ENCODE measurements around the gene ST6GAL1.

- TF ChIP-seq, protein P1, sequence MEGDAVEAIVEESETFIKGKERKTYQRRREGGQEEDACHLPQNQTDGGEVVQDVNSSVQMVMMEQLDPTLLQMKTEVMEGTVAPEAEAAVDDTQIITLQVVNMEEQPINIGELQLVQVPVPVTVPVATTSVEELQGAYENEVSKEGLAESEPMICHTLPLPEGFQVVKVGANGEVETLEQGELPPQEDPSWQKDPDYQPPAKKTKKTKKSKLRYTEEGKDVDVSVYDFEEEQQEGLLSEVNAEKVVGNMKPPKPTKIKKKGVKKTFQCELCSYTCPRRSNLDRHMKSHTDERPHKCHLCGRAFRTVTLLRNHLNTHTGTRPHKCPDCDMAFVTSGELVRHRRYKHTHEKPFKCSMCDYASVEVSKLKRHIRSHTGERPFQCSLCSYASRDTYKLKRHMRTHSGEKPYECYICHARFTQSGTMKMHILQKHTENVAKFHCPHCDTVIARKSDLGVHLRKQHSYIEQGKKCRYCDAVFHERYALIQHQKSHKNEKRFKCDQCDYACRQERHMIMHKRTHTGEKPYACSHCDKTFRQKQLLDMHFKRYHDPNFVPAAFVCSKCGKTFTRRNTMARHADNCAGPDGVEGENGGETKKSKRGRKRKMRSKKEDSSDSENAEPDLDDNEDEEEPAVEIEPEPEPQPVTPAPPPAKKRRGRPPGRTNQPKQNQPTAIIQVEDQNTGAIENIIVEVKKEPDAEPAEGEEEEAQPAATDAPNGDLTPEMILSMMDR (conservative IDR thresholded peaks at IDR 0.05): no peak
- TF ChIP-seq EZH2 (IDR thresholded peaks at IDR 0.05; ENCODE audit: low read depth): no peak
These were observed 179.8 kb downstream of the ST6GAL1 start for GRCh38 chr3:187110156-187110555.

All from PC-9 (cell line).